HG03108 (cell line): ENCODE measurements around the gene TOMM5.

ENCODE experiments used
- ATAC-seq: cut with Tn5 transposase; IDR thresholded peaks from one replicate; pipeline ENCODE4 v1.9.1; 2021; ENCODE audit warnings: moderate library complexity; ENCODE audit not compliant: unreplicated experiment

Gene TOMM5

DNA sequence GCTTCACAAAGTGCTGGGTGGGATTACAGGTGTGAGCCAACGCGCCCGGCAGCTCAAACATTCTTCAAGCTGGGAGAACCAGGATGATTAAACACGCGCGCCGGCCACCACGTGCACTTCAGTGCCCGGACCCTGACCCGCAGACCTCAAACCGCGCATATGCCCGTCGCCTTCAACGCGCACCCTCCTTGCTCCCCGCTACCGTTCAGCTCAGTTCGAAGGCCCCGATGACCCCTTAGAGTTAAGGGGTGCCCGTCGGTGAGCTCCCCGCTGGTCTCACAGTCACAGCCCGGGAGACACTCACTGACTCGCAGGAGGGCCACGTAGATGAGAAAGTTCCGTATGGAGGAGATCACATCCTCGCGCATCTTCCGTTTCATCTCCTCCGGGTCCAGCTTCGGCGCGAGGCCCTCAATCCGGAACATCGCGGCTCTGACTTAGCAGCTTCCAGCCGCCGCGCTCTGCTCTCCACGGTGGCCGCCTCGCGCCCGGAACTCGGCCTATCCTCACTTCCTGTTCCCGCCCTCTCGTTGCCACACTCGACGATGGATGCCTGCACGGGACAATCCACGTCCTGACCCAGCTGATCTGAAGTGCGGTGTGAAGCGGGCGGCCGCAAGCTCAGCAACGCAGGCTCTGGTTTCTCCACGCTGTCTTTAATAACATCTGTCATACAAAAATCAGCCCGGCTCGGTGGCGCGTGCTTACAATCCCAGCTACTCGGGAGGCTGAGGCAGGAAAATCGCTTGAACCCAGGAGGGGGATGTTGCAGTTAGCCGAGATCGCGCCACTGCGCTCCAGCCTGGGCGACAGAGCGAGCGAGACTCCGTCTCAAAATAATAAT lies at the start of gene TOMM5:
TSS of gene TOMM5 (minus strand) at position 490 of the 844 bp plus-strand sequence. CDS start at position 425, 65 bp downstream.
- peak; percentile 82 for ATAC-seq

DNA sequence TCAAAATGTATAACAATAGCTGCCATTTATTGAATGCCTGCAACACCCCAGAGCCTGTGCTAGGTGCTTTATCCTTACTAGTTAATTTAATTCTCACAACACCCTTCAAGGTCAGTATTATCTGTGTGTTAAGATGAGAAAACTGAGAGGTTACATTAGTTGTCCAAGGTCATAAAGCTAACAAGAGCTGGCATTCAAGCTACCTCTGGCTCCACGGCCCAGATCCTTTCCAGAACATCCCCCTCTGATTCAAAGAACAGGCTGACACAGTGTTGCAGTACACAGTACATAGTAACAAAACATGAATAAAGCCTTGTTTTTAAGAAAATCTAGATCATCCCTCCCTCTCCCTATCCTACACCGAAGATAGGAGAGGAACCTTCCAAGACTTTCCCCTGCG lies 48.9 kb upstream of the TOMM5 start:
- ATAC-seq: no peak

GRCh38 chr9:37640246-37640645 lies 47.8 kb upstream of the TOMM5 start:
- ATAC-seq: no peak

GRCh38 chr9:37639841-37640240 lies 47.4 kb upstream of the TOMM5 start:
- no peak for ATAC-seq

DNA sequence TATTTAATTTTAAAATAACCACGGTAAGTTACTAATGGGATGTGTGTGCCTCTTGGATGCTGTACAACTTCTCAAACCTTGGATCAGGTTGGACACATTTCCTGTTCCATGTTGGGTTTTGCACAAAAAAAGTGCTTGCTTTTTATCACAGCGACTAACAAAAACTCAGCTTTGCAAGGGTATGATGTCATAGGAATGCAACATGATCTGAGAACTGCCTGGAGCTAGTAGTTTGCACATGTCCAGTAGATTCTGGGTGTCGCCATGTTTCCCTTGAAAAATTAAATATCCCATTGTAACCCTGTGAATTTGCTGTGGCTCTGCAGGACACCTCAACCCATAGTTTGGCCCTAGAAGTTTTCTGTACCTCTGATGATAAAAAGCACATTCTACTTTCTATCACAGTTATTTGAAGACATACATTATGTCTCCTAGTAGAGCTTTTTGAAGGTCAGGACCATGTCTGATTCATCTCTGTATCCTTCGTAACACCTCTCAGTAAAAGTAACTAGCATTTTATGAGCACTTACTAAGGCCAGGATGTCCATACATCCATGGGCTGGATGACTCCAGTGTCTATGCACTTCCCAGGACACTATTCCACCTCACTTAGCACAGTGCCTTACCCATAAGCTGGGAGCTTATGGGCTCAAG lies 46.8 kb upstream of the TOMM5 start:
- ATAC-seq: no peak

GRCh38 chr9:37636511-37637448 lies 44.4 kb upstream of the TOMM5 start:
- ATAC-seq: no peak

- no peak for ATAC-seq
Measured at GRCh38 chr9:37635808-37636207, 43.4 kb upstream of the TOMM5 start.

DNA sequence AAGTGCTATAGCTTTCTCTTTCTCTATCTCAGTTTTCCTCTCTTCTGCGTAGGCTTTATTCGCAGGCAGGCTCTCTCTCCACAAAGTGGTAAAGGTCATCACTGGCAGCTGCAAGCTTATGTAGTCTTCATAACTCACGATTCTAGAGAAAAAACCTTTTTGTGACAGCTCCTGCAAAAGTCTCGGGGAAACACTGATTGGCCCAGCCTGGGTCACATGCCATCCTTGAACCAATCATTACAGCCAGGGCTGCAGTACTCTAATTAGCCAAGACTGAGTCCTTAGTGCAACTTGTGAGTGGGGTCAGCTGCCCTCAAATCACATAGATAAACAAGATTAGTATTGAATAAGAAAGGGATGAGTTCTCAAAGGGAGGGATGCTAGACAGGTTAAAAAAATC lies 40.1 kb upstream of the TOMM5 start:
- ATAC-seq: no peak

- ATAC-seq: no peak
Measured at GRCh38 chr9:37626708-37627292, 34.4 kb upstream of the TOMM5 start.

DNA sequence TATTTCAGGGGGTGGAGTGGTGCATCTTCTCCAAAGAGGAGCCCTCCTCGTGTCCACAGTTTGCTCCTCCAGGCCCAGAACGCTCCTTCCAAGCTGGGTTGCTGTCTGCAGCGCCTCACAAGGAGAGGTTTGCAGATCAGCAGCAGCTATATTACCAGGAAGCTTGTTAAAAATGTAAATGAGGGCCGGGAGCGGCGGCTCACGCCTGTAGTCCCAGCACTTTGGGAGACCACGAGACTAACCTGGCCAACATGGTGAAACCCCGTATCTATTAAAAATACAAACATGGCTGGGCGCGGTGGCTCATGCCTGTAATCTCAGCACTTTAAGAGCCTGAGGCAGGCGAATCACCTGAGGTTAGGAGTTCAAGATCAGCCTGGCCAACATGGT lies 33.4 kb upstream of the TOMM5 start:
- ATAC-seq: no peak

DNA sequence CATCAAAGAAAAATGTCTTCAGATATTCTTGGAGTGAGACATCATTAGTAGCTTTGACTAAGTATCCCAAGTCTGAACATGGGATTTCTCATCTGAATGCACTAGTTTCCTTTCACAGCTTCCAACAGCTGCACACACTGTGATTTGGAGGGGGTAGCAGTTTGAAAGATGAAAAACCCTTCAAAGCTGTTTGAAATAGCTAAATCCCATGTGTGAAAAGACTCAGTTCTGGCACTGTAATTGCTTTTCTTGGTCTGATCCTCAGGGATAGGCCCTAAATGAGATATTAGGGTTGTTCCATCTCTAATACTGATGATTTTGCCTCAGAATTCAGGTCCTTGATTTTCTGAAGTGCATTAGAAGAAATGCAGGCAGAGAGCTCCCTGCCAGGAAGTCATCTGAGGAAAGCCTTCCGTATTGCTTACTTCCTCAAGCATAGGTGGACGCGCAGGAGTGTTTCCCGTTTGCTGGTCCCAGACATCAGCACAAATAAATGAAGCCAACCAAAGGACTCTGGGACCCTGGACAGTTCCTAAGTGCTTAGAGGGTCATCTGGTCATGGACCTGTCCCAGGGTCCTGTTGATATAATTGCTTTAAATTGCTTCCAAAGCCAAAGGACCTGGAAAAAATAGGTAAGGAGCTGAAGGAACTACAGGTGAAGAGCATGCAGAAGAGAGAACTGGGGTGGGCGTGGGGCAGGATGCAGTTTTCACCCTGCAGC lies 32.8 kb upstream of the TOMM5 start:
- ATAC-seq: no peak

GRCh38 chr9:37624073-37624472 lies 31.7 kb upstream of the TOMM5 start:
- ATAC-seq: no peak

DNA sequence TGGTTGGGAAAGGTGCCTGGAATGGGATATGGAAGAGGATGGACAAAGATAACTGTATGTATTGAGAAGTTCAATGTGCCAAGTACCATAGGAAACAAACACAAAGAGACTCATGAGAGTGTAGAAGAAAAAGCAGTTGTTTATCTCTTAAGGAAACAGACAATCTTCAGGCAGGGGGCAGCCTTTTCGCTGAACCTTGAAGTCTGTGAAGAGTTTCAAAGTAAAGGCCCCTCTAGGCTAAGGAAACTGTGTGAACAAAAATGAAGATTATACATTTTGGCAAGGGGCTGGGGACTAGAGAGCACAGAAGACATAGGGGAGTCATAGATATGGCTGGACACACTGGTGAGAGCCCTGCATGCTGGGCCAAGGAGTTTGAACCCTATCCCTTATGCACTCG lies 30.9 kb upstream of the TOMM5 start:
- no peak for ATAC-seq

DNA sequence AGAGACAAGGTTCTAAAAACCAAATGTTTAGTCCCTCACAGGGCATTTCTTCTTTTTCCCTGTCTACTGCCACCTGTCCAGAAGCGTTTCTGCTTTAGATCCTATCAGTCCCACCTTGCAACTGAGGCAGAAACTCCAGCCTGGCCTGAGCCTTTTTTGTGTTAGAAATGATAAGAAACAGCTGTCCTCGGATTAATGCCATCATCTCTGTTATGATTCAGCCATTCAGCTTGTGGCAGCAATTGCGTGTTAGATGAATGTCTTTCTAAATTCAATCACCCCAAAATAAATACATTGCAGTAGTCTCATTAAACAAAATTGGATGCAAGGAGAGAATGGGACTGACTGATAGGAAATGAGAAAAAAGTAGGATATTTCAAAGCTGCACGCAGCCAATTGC lies 30.1 kb upstream of the TOMM5 start:
- ATAC-seq: no peak

DNA sequence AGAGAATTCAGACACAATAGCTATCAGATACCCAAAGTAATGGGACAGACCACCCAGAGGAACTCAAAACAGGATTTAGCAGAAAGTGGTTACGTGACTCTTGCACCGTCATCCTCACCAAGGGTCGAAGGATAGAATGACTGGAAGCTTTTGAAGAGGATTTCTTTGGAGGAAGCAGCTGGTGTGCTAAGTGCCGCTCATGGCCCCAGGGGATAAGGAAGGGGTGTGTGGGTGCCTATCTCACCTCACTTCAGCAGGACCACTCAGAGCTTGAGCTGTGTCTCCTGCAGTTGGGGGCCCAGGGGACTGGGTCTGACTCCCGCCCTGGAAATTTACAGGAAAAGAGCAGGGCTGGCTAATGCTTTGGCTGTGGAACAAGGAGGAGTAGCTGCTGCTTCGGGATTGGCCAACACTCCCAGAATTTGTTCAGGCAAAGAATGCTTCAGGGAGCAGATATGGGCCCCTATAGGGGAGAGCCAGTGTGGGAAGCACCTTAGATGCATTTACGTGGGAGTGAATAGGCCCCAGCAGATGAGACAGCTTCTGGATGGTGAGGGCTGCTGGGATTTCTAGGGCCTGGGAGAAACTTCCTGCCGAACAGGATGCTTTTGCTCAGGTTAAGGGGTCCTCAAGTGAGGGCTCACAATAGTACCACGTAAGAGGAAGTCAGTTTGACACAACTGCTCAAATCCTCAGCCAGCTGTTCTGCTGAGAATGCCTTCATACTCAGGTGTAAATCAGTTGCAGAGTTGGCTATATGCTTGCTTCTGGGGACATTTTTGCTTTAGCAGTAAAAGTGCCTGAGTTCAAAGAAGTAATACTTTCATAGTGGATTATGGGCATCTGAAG lies 29.1 kb upstream of the TOMM5 start:
- no peak for ATAC-seq

- no peak for ATAC-seq
Measured at GRCh38 chr9:37620396-37620795, 28.0 kb upstream of the TOMM5 start.

DNA sequence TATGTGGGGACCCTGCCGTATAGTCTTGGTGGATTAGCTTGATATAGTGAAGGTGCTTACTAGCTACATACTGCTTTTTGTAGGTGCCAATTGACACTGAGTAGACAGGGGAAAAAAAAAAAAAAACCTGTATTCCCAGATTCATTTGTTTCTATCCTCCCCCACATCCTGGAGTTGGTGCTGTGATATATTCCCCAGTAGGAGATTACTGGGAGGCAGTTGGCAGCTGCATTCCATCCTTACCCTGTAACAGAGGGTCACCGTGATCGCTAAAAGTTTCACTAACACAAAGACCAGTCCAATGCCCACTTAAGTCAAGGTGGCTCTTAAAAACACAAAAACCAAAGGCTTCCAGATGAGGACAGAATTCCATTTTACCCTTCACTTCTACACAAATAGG lies 27.4 kb upstream of the TOMM5 start:
- no peak for ATAC-seq

DNA sequence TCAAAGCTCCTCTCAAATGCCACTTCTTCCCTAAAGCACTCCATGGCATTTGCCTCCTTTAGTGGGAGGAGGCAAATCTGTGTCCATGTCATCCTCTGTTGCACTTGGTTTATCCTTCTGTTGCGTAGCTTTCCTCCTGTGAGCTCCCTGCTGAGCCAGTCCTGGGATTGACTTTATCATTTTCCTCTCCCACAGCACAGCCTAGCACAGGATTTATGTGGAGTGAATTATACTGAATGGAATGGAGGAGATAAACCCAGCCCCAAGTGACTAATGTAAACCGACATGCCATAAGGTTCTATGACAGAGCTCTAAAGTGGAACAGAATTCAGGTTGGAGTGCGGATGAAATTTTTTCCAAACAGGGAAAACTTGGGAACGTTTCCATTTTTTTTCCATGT lies 26.4 kb upstream of the TOMM5 start:
- ATAC-seq: no peak

DNA sequence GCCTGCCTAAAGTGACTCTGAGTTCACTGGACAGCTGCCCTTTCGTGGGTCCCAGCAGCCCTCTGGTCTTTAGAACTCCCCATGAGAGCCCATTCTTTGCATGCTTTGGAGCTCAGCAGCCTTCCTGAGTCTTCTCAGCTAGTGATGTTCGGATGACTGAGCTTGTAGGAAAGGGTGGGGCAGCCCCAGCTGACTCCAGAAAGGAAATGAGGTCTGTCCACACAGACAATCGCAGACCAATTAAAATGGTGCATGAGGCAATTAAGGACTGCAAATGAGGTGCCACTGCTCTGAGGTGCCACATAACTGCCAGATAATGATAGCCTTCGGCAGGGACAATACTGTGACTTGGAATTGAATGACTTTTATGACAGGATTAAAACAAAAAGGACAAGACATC lies 25.4 kb upstream of the TOMM5 start:
- ATAC-seq: no peak
